ENCODE data around the gene SPACA6.

SPACA6 gene

GRCh38 chr19:51688671-51689571, 4.2 kb upstream of the SPACA6 start:
- H3K36me3 ChIP-seq (ENCODE audit: insufficient read depth, low read length): no peaks in the 10 kb centered on the region
- H2AFZ ChIP-seq (ENCODE audit: low read length): peak overlapping the region; percentile 84
- no peaks in the 10 kb centered on the region for H3K9me3 ChIP-seq (ENCODE audit: insufficient read depth, low read depth, low read length)
- TF ChIP-seq EZH2phosphoT487 (IDR thresholded peaks at IDR 0.05; ENCODE audit: borderline replicate concordance) (no peak), CTCF (conservative IDR thresholded peaks at IDR 0.05; ENCODE audit: low read length) (no peak)
- peak overlapping the region; percentile 96 for H3K4me3 ChIP-seq (ENCODE audit: low read length, poor library complexity, severe bottlenecking)
- H3K9ac ChIP-seq (ENCODE audit: low read depth, low read length, poor library complexity, severe bottlenecking): peak overlapping the region; percentile 87
- H3K79me2 ChIP-seq (ENCODE audit: insufficient read depth, low read length): peaks cover 41% of the 10 kb centered on the region
- peaks cover 29% of the 10 kb centered on the region for H4K20me1 ChIP-seq (ENCODE audit: insufficient read depth, low read length, poor library complexity, severe bottlenecking)
- H3F3A ChIP-seq (ENCODE audit: low read depth): no peaks in the 10 kb centered on the region
- H3K4me2 ChIP-seq (ENCODE audit: low read depth, low read length, poor library complexity, severe bottlenecking): peak overlapping the region; percentile 87
- no peaks in the 10 kb centered on the region for H3K27me3 ChIP-seq (ENCODE audit: insufficient read depth, low read length, poor library complexity, severe bottlenecking)
- no peaks in the 10 kb centered on the region for H3K9me2 ChIP-seq (replicated peaks; ENCODE audit: low read depth, low read length)
- H3K4me1 ChIP-seq (ENCODE audit: insufficient read depth, low read length, poor library complexity, severe bottlenecking): peaks cover 34% of the 10 kb centered on the region

GRCh38 chr19:51689751-51690453, 3.2 kb upstream of the SPACA6 start:
- H3K27me3 ChIP-seq (ENCODE audit: insufficient read depth, low read length, poor library complexity, severe bottlenecking): no peaks in the 10 kb centered on the region
- H3K4me3 ChIP-seq (ENCODE audit: low read length, poor library complexity, severe bottlenecking): peak overlapping the region; percentile 96
- H3K36me3 ChIP-seq (ENCODE audit: insufficient read depth, low read length): peaks cover 4% of the 10 kb centered on the region; the same call in 1 of the 2 replicates
- TF ChIP-seq CTCF (conservative IDR thresholded peaks at IDR 0.05; ENCODE audit: low read length) (no peak), EZH2phosphoT487 (IDR thresholded peaks at IDR 0.05; ENCODE audit: borderline replicate concordance) (no peak)
- peaks cover 34% of the 10 kb centered on the region for H3K4me1 ChIP-seq (ENCODE audit: insufficient read depth, low read length, poor library complexity, severe bottlenecking)
- peaks cover 41% of the 10 kb centered on the region for H3K79me2 ChIP-seq (ENCODE audit: insufficient read depth, low read length)
- H3K9me3 ChIP-seq (ENCODE audit: insufficient read depth, low read depth, low read length): no peaks in the 10 kb centered on the region
- peak overlapping the region; percentile 87 for H3K9ac ChIP-seq (ENCODE audit: low read depth, low read length, poor library complexity, severe bottlenecking)
- H4K20me1 ChIP-seq (ENCODE audit: insufficient read depth, low read length, poor library complexity, severe bottlenecking): peaks cover 29% of the 10 kb centered on the region
- H3K4me2 ChIP-seq (ENCODE audit: low read depth, low read length, poor library complexity, severe bottlenecking): peak overlapping the region; percentile 87
- no peaks in the 10 kb centered on the region for H3F3A ChIP-seq (ENCODE audit: low read depth)
- no peaks in the 10 kb centered on the region for H3K9me2 ChIP-seq (replicated peaks; ENCODE audit: low read depth, low read length)
- H2AFZ ChIP-seq (ENCODE audit: low read length): 0 out of 2 replicates have a peak overlapping the region, but pooled peaks have one; percentile 35

- Histone ChIP-seq H3F3A (ENCODE audit: low read depth) (no peaks in the 10 kb centered on the region), H3K4me2 (ENCODE audit: low read depth, low read length, poor library complexity, severe bottlenecking) (peak overlapping the region; percentile 87), H4K20me1 (ENCODE audit: insufficient read depth, low read length, poor library complexity, severe bottlenecking) (peaks cover 29% of the 10 kb centered on the region), H3K9me2 (replicated peaks; ENCODE audit: low read depth, low read length) (no peaks in the 10 kb centered on the region), H3K27me3 (ENCODE audit: insufficient read depth, low read length, poor library complexity, severe bottlenecking) (no peaks in the 10 kb centered on the region), H3K36me3 (ENCODE audit: insufficient read depth, low read length) (peaks cover 10% of the 10 kb centered on the region; the same call in 1 of the 2 replicates), H3K9ac (ENCODE audit: low read depth, low read length, poor library complexity, severe bottlenecking) (peak overlapping the region; percentile 87), H3K4me3 (ENCODE audit: low read length, poor library complexity, severe bottlenecking) (peak overlapping the region; percentile 96), H3K9me3 (ENCODE audit: insufficient read depth, low read depth, low read length) (no peaks in the 10 kb centered on the region), H3K4me1 (ENCODE audit: insufficient read depth, low read length, poor library complexity, severe bottlenecking) (peaks cover 34% of the 10 kb centered on the region), H2AFZ (ENCODE audit: low read length) (peak overlapping the region; percentile 66; the same call in 1 of the 2 replicates), H3K79me2 (ENCODE audit: insufficient read depth, low read length) (peaks cover 41% of the 10 kb centered on the region)
- no peak for TF ChIP-seq CTCF (conservative IDR thresholded peaks at IDR 0.05; ENCODE audit: low read length)
- TF ChIP-seq EZH2phosphoT487 (IDR thresholded peaks at IDR 0.05; ENCODE audit: borderline replicate concordance): no peak
Measured at GRCh38 chr19:51690454-51691073, 2.6 kb upstream of the SPACA6 start.
